Loucy (cell line): ENCODE measurements around the gene AHI1.

Experiments
- H2AFZ ChIP-seq: fragments of 200-600 bp; sonication (generic); 2 replicates; pipeline ENCODE4 v1.6.0; 2016; ENCODE audit warnings: antibody characterized with exemption, mild to moderate bottlenecking, low read length, moderate library complexity
- H3F3A ChIP-seq: fragments of 200-600 bp; 2 replicates; pipeline ENCODE4 v1.6.0; 2016; ENCODE audit warnings: antibody characterized with exemption, low read depth, mild to moderate bottlenecking
- H3K27me3 ChIP-seq: fragments of 200-600 bp; sonication (generic); 2 replicates; pipeline ENCODE4 v1.6.1; 2014; ENCODE audit warnings: low read length, mild to moderate bottlenecking; ENCODE audit not compliant: insufficient read depth, poor library complexity, severe bottlenecking
- H3K36me3 ChIP-seq: fragments of 200-600 bp; sonication (generic); 2 replicates; pipeline ENCODE4 v1.6.1; 2016; ENCODE audit warnings: low read length; ENCODE audit not compliant: insufficient read depth
- H3K4me1 ChIP-seq: fragments of 200-600 bp; sonication (generic); 2 replicates; pipeline ENCODE4 v1.5.1; 2014; ENCODE audit warnings: low read length, mild to moderate bottlenecking; ENCODE audit not compliant: insufficient read depth, poor library complexity, severe bottlenecking
- H3K4me2 ChIP-seq: fragments of 200-600 bp; sonication (generic); 2 replicates; pipeline ENCODE4 v1.6.0; 2014; ENCODE audit warnings: antibody characterized with exemption, low read length, low read depth, mild to moderate bottlenecking; ENCODE audit not compliant: poor library complexity, severe bottlenecking
- H3K4me3 ChIP-seq: fragments of 200-600 bp; sonication (generic); 2 replicates; pipeline ENCODE4 v1.5.1; 2014; ENCODE audit warnings: low read length, mild to moderate bottlenecking, mixed read lengths; ENCODE audit not compliant: poor library complexity, severe bottlenecking
- H3K79me2 ChIP-seq: fragments of 200-600 bp; sonication (generic); 2 replicates; pipeline ENCODE4 v1.6.1; 2014; ENCODE audit warnings: low read length; ENCODE audit not compliant: insufficient read depth
- H3K9ac ChIP-seq: fragments of 200-600 bp; sonication (generic); 2 replicates; pipeline ENCODE4 v1.6.0; 2014; ENCODE audit warnings: mild to moderate bottlenecking, low read depth, low read length, moderate library complexity; ENCODE audit not compliant: poor library complexity, severe bottlenecking
- H3K9me2 ChIP-seq: fragments of 200-600 bp; sonication (generic); replicated peaks from 2 replicates; pipeline ENCODE4 v1.6.1; 2016; ENCODE audit warnings: low read depth, low read length, mixed read lengths
- H3K9me3 ChIP-seq: fragments of 200-600 bp; sonication (generic); 2 replicates; pipeline ENCODE4 v1.6.1; 2014; ENCODE audit warnings: mild to moderate bottlenecking, antibody characterized with exemption, low read length, low read depth; ENCODE audit not compliant: insufficient read depth
- H4K20me1 ChIP-seq: fragments of 200-600 bp; sonication (generic); 2 replicates; pipeline ENCODE4 v1.6.0; 2014; ENCODE audit warnings: antibody characterized with exemption, low read length, mild to moderate bottlenecking; ENCODE audit not compliant: insufficient read depth, poor library complexity, severe bottlenecking
- EZH2phosphoT487 ChIP-seq: fragments of 200-600 bp; IDR thresholded peaks from 2 replicates; pipeline ENCODE4 v1.6.1; 2018; ENCODE audit warnings: antibody characterized with exemption, mild to moderate bottlenecking, moderate library complexity, borderline replicate concordance
- TF ChIP-seq, protein P1 (sequence below): fragments of 200-600 bp; sonication (generic); conservative IDR thresholded peaks from 2 replicates; pipeline ENCODE4 v1.5.1; 2014; ENCODE audit warnings: mild to moderate bottlenecking, antibody characterized with exemption, low read length

AHI1 gene

DNA sequence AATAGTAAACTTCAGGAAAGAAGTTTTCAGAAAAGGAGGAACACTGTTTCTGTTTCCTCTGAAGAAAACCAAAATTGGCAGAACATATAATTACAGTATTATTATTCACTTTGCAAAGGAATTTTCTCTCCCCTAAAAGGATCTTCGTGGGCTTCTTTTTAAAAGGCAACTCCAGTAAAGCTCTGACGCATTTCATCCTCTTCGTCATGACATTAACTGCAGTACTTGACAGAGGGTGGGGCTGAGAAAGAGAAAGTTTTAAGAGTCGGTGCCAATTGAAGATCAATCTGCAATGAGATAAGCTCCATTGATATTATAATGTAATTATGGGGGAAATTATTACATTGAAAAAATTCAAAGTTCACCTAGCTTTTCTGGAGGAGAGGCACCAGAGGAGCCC is 240.7 kb downstream of the AHI1 start:
- no peaks in the 10 kb centered on the region for H3K9me2 ChIP-seq
- H3K9ac ChIP-seq: no peak overlapping the region
- TF ChIP-seq, protein P1, sequence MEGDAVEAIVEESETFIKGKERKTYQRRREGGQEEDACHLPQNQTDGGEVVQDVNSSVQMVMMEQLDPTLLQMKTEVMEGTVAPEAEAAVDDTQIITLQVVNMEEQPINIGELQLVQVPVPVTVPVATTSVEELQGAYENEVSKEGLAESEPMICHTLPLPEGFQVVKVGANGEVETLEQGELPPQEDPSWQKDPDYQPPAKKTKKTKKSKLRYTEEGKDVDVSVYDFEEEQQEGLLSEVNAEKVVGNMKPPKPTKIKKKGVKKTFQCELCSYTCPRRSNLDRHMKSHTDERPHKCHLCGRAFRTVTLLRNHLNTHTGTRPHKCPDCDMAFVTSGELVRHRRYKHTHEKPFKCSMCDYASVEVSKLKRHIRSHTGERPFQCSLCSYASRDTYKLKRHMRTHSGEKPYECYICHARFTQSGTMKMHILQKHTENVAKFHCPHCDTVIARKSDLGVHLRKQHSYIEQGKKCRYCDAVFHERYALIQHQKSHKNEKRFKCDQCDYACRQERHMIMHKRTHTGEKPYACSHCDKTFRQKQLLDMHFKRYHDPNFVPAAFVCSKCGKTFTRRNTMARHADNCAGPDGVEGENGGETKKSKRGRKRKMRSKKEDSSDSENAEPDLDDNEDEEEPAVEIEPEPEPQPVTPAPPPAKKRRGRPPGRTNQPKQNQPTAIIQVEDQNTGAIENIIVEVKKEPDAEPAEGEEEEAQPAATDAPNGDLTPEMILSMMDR: no peak
- no peak for TF ChIP-seq EZH2phosphoT487
- H3K79me2 ChIP-seq: no peaks in the 10 kb centered on the region
- H3K4me2 ChIP-seq: no peak overlapping the region
- no peaks in the 10 kb centered on the region for H3F3A ChIP-seq
- no peak overlapping the region for H3K4me3 ChIP-seq
- no peaks in the 10 kb centered on the region for H3K27me3 ChIP-seq
- H2AFZ ChIP-seq: no peak overlapping the region; the same call in 1 of the 2 replicates
- peaks cover 66% of the 10 kb centered on the region for H3K4me1 ChIP-seq
- H3K9me3 ChIP-seq: no peaks in the 10 kb centered on the region
- no peaks in the 10 kb centered on the region for H3K36me3 ChIP-seq
- no peaks in the 10 kb centered on the region for H4K20me1 ChIP-seq

DNA sequence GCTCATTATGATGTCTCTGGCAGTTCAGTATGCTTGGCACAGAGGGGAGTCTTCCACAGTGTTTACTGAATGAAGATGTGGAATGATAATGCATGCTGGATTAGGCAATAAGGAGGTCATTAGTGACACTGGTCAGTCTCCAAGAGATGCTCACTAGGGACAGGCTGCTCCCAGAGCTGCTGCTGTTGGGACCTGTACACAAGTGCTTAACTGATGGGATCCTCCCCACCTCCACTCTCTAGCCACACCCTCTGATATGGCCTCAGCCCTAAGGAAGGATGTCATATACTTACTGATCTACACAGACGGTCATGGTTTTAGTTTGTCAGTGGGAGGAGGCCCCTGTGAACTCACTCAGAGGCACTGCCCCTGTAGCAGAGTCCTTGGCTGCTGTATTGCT is 243.1 kb downstream of the AHI1 start:
- Histone ChIP-seq H3K4me1 (peaks cover 76% of the 10 kb centered on the region), H3F3A (no peaks in the 10 kb centered on the region), H3K4me2 (no peak overlapping the region), H3K9me2 (no peaks in the 10 kb centered on the region), H3K79me2 (no peaks in the 10 kb centered on the region), H3K36me3 (no peaks in the 10 kb centered on the region), H4K20me1 (no peaks in the 10 kb centered on the region), H3K9ac (peak overlapping the region; percentile 4), H3K27me3 (no peaks in the 10 kb centered on the region), H2AFZ (no peak overlapping the region), H3K9me3 (no peaks in the 10 kb centered on the region), H3K4me3 (no peak overlapping the region)
- no peak for TF ChIP-seq EZH2phosphoT487
- TF ChIP-seq, protein P1: no peak

DNA sequence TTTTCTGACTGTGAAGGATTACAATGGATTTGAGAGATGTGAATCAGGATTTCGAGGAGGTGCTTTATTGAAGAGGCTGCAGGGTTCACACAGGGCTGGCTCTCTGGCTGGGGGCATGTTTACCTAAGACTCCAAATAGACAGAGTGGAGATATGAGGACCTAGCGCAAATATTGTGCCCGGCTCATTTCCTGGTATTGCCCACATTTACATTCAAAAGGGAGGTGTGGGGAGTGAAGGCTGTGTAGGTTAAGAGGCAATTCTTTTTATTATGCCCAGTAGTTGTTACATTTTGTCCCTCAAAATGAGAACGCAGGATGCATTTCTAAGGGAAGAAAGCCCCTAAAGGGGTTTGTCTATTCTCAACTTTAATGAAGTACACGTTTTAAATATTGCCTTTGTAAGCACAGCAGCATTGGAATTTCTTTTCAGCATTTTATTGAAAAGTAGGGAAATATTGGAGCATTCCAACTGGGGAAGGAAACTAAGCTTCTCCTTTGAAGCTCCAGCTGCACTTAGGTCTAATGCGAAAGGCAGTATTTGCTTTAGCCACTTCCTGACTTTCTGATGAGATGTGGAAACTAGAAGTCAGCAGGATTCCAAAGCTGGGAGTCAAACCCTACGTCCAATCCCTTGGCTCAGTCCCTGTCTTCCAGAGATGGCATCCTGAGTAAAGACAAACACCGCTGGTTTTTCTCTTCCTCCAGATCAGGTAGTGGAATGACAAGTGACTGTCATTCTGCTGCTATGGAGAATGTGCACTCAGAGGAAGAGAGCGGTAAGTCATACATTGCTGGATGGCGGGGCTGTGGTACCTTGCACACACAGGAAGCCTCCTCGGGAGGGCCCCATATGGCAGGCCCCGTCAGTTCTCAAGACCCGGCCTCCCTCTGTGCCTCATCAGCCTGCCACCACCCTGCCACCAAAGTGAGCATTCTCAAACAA is 245.8 kb downstream of the AHI1 start:
- H3K4me2 ChIP-seq: peak overlapping the region; percentile 36
- H3K36me3 ChIP-seq: no peaks in the 10 kb centered on the region
- no peaks in the 10 kb centered on the region for H3K9me3 ChIP-seq
- no peaks in the 10 kb centered on the region for H3K9me2 ChIP-seq
- no peaks in the 10 kb centered on the region for H3K27me3 ChIP-seq
- no peak overlapping the region for H3K4me3 ChIP-seq
- H2AFZ ChIP-seq: peak overlapping the region; percentile 35; the same call in 1 of the 2 replicates
- H3K79me2 ChIP-seq: no peaks in the 10 kb centered on the region
- H3K9ac ChIP-seq: peak overlapping the region; percentile 17
- peaks cover 65% of the 10 kb centered on the region for H3K4me1 ChIP-seq
- H3F3A ChIP-seq: no peaks in the 10 kb centered on the region
- TF ChIP-seq EZH2phosphoT487: no peak
- no peaks in the 10 kb centered on the region for H4K20me1 ChIP-seq
